Coronary artery (tissue), 2 donors: ENCODE data around the gene TMEM150B.

Experiments
- DNase-seq: peaks from one replicate; pipeline ENCODE4 v3.0.0-alpha.2; 2017; ENCODE audit warnings: low spot score
- H3K27ac ChIP-seq, 2 donors: fragments of 200-600 bp; sonication (generic); one replicate each; pipeline ENCODE4 v1.5.1; 2016 to 2019
- H3K4me3 ChIP-seq: fragments of 200-600 bp; sonication (generic); 2 replicates; pipeline ENCODE4 v1.5.1; 2016; ENCODE audit warnings: mild to moderate bottlenecking, moderate library complexity
- TF ChIP-seq, protein P1 (sequence below): fragments of 200-600 bp; sonication (generic); IDR thresholded peaks from one replicate; pipeline ENCODE4 v1.5.1; 2019; ENCODE audit warnings: antibody characterized with exemption

The TMEM150B gene

DNA sequence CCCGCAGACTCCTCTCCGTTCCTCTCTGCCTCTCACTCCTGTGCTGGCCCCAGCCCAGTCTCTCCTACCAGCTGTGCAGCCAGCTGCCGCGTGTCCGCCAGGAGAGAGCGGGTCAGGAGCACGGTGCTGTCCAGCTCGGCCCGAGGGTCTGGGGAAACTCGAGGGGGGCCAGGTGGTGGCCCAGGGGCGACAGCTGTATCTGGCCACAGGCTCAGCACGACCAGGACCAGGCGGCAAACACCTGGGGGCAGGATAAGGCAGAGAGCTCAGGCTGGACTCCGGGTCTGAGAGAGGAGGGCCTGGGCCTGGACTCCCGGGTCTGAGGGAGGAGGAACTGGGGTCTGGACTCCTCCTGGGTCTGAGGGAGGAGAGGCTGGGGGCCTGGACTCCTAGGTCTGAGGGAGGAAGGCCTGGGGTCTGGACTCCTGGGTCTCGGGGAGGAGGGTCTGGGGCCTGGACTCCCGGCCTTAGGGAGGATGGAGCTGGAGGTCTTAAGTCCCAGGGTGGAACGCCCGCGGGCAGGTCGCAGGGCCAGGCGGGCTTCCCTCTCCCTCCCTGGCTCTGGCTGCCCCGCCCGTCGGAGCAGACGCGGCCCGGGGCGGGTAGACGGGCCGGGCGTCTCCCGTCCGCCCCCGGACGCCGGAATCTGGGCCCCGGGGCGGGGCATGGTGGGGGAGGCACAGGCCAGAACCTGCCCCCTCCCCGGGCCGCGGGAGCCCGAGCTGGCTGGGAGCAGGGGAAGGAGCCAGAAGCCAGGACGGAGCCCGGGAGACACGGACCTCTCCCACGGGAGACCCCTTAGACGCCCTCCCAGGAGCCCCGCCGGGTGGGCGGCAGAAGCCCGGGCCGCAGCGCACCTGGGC is 43.8 kb upstream of the TMEM150B start:
- TF ChIP-seq, protein P1, sequence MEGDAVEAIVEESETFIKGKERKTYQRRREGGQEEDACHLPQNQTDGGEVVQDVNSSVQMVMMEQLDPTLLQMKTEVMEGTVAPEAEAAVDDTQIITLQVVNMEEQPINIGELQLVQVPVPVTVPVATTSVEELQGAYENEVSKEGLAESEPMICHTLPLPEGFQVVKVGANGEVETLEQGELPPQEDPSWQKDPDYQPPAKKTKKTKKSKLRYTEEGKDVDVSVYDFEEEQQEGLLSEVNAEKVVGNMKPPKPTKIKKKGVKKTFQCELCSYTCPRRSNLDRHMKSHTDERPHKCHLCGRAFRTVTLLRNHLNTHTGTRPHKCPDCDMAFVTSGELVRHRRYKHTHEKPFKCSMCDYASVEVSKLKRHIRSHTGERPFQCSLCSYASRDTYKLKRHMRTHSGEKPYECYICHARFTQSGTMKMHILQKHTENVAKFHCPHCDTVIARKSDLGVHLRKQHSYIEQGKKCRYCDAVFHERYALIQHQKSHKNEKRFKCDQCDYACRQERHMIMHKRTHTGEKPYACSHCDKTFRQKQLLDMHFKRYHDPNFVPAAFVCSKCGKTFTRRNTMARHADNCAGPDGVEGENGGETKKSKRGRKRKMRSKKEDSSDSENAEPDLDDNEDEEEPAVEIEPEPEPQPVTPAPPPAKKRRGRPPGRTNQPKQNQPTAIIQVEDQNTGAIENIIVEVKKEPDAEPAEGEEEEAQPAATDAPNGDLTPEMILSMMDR = no peak
- Histone ChIP-seq H3K4me3 (peak overlapping the region; percentile 61), H3K27ac (no peak overlapping the region)
- DNase-seq = no peak

DNA sequence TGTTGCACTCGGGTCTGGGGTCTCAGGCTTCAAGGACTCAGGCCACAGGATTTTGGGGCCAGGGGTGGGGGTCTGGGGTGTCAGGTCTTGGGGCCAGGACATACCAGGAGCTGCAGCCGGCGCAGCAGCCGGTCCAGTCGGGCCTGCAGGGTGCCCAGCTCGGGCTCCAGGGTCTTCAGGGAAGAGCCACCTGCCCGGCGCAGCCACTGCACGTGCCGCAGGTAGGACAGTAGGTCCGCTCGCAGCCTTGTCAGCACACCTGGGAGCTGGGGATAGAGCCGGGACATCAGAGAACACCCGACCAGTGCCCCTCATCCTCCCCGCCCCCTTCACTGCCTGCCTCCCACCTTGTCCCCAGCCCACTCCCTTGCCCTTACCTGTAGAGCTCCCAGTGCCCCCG is 43.0 kb upstream of the TMEM150B start:
- Histone ChIP-seq H3K4me3 (no peak overlapping the region), H3K27ac (no peak overlapping the region)
- no peak for DNase-seq
- TF ChIP-seq, protein P1 = no peak

DNA sequence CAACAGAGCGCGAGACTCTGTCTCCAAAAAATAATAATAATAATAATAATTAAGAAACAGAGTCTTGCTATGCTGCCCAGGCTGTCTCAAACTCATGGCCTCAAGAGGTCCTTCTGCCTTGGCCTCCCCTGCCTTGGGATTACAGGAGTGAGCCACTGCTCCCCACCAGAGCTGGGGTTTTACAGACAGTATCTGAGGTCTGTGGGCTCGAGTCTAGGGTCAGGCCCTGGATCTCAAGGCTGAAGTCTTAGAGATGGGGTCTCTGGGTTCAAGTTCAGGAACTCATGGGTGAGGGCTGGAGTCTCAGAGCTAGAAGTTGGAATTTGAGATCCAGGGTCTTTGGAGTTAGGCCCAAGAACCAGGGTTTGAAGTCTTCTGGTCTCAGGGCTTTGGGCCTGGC is 41.6 kb upstream of the TMEM150B start:
- TF ChIP-seq, protein P1 = no peak
- no peak for DNase-seq
- Histone ChIP-seq H3K27ac (no peak overlapping the region), H3K4me3 (no peak overlapping the region)

DNA sequence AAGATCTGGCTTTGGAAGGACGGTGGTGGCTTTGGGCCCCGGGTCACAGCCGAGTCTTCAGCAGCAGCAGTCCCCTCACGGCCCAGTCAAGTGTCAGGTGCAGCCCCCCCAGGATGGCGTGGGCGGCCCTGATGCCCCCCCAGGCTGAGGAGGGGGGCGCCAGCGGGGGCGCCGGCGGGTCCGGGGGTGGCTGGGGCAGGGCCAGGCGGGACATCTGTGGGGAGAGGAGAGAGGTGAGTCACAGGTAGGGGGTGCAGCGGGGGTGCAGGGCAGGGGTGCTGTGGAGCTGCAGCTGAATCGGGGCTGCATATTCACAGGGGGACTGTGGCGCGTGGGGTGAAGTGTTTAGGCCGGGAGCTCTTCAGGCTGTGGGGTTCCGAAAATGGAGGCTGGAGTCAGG is 40.8 kb upstream of the TMEM150B start:
- DNase-seq = no peak
- Histone ChIP-seq H3K4me3 (no peak overlapping the region), H3K27ac (no peak overlapping the region)
- TF ChIP-seq, protein P1 = no peak

DNA sequence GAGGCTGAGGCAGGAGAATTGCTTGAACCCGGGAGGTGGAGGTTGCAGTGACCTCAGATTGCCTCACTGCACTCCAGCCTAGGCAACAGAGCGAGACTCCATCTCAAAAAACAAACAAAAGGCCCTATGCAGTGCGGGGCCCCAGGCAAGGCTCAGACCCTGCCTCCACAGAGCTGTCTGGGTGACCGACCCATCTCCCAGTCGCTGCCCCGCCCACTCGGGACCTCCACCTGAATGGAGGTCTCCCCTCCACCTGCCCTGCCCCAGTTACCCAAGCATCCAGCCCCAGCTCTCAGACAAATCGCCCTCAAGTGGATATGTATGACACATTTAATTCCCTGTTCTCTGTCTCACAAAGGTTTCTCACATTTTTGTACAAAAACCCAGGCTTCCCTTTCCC is 40.1 kb upstream of the TMEM150B start:
- no peak for DNase-seq
- Histone ChIP-seq H3K27ac (no peak overlapping the region), H3K4me3 (no peak overlapping the region)
- TF ChIP-seq, protein P1 = no peak

DNA sequence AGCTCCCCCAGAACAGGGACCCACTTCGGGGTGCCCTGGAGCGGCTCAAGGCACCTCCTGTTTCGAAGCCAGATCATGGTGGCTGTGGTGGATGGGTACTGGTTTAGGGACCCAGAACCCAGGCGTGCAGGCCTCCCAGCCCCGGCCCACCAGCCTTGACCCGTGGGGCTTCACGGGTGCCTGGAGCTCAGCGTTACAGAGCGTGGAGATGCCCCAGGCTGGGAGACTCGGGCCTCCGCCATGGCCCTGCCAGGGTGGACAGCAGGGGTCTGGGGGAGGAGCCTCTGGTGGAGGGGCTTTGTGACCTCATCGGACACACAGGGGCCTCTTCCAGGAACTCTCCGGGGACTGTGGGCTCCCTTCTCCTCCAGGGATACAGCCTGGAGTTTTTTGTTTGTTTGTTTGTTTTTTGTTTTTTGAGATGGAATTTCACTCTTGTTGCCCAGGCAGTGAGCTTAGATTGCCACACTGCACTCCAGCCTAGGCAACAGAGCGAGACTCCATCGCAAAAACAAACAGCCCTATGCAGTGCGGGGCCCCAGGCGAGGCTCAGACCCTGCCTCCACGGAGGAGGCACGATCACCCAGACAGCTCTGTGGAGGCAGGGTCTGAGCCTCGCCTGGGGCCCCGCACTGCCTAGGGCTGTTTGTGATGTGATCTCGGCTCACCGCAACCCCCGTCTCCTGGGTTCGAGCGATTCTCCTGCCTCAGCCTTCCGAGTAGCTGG is 38.0 kb upstream of the TMEM150B start, which contains the start of gene GARIN5B:
Gene GARIN5B (minus strand): TSS at position 271 of the 727 bp plus-strand sequence. CDS start 194 bp downstream, at position 77.
- DNase-seq = no peak
- Histone ChIP-seq H3K4me3 (no peak within 1 kb of the TSS), H3K27ac (no peak within 1 kb of the TSS)
- TF ChIP-seq, protein P1 = no peak
